Liver (tissue), 9 donors: Measurements from ENCODE around the gene EMILIN3. TPM values are rescaled to one million over a fixed set of nuclear protein-coding genes. Genes with fewer than 3 reads are reported as not detected.

Source experiments
- DNase-seq: peaks from one replicate; pipeline ENCODE4 v3.0.0-alpha.2; 2017; ENCODE audit warnings: low spot score
- H3K27ac ChIP-seq, 2 donors: one replicate each; pipeline ENCODE4 v1.7.0; 2013; ENCODE audit warnings: inconsistent platforms in 2 of 2, low read length in 2 of 2, control low read depth in 1 of 2, low read depth in 1 of 2, mild to moderate bottlenecking in 1 of 2
- H3K27me3 ChIP-seq, 4 donors: one replicate each; pipeline versions ENCODE4 v1.6.1 to v1.7.0; 2013; ENCODE audit warnings: low read length in 3 of 4, inconsistent platforms in 1 of 4, mild to moderate bottlenecking in 1 of 4, moderate library complexity in 1 of 4; ENCODE audit not compliant: control insufficient read depth in 4 of 4, insufficient read depth in 4 of 4
- H3K36me3 ChIP-seq, 4 donors: one replicate each; pipeline versions ENCODE4 v1.6.1 to v1.7.0; 2013; ENCODE audit warnings: low read length in 3 of 4, mild to moderate bottlenecking in 3 of 4, low read depth in 1 of 4, moderate library complexity in 1 of 4; ENCODE audit not compliant: control insufficient read depth in 4 of 4, insufficient read depth in 3 of 4
- H3K4me1 ChIP-seq, 4 donors: one replicate each; pipeline versions ENCODE4 v1.6.1 to v1.7.0; 2013; ENCODE audit warnings: low read length in 3 of 4, mild to moderate bottlenecking in 3 of 4, moderate library complexity in 1 of 4; ENCODE audit not compliant: control insufficient read depth in 4 of 4, insufficient read depth in 4 of 4
- H3K4me3 ChIP-seq, 3 donors: one replicate each; pipeline versions ENCODE4 v1.6.1 to v1.7.0; 2013; ENCODE audit warnings: low read length in 3 of 3, control low read depth in 1 of 3, low read depth in 1 of 3, mild to moderate bottlenecking in 1 of 3
- H3K9ac ChIP-seq, 2 donors: one replicate each; pipeline ENCODE4 v1.7.0; 2013; ENCODE audit warnings: low read length in 2 of 2, mild to moderate bottlenecking in 2 of 2, moderate library complexity in 2 of 2, control low read depth in 1 of 2, low read depth in 1 of 2
- H3K9me3 ChIP-seq, 4 donors: one replicate each; pipeline versions ENCODE4 v1.6.1 to v1.7.0; 2013; ENCODE audit warnings: low read length in 3 of 4; ENCODE audit not compliant: control insufficient read depth in 4 of 4
- ATF3 ChIP-seq: IDR thresholded peaks from 2 replicates; pipeline ENCODE4 v1.6.1; 2016; ENCODE audit warnings: antibody characterized with exemption
- CTCF ChIP-seq: fragments of 150-350 bp; IDR thresholded peaks from 2 replicates; pipeline ENCODE4 v1.5.1; 2017; ENCODE audit warnings: improper control_type of control experiment, low read depth, low read length; ENCODE audit not compliant: missing input control
- EGR1 ChIP-seq, 2 donors: IDR thresholded peaks; 2 replicates each; pipeline ENCODE4 v1.6.1; 2016 to 2018; ENCODE audit warnings: antibody characterized with exemption in 2 of 2, low read depth in 2 of 2
- FOXA1 ChIP-seq: IDR thresholded peaks from 2 replicates; pipeline ENCODE4 v1.6.1; 2016; ENCODE audit warnings: antibody characterized with exemption
- FOXA2 ChIP-seq: IDR thresholded peaks from 2 replicates; pipeline ENCODE4 v1.6.1; 2016; ENCODE audit warnings: antibody characterized with exemption
- GABPA ChIP-seq, 2 donors: IDR thresholded peaks in 1 of 2; conservative IDR thresholded peaks in 1 of 2; 2 replicates each; pipeline ENCODE4 v1.6.1; 2016; ENCODE audit warnings: antibody characterized with exemption in 2 of 2, mild to moderate bottlenecking in 1 of 2, moderate library complexity in 1 of 2
- HNF4A ChIP-seq, 2 donors: conservative IDR thresholded peaks; 2 replicates each; pipeline ENCODE4 v1.6.1; 2016; ENCODE audit warnings: antibody characterized with exemption in 2 of 2, mild to moderate bottlenecking in 2 of 2
- HNF4G ChIP-seq: IDR thresholded peaks from 2 replicates; pipeline ENCODE4 v1.6.1; 2016; ENCODE audit warnings: antibody characterized with exemption
- JUND ChIP-seq, 2 donors: IDR thresholded peaks; 2 replicates each; pipeline ENCODE4 v1.6.1; 2016; ENCODE audit warnings: antibody characterized with exemption in 2 of 2
- NR2F2 ChIP-seq: IDR thresholded peaks from 2 replicates; pipeline ENCODE4 v1.6.1; 2016; ENCODE audit warnings: antibody characterized with exemption
- RAD21 ChIP-seq, 2 donors: IDR thresholded peaks; 2 replicates each; pipeline ENCODE4 v1.6.1; 2016; ENCODE audit warnings: antibody characterized with exemption in 2 of 2, mild to moderate bottlenecking in 2 of 2
- REST ChIP-seq: IDR thresholded peaks from 2 replicates; pipeline ENCODE4 v1.6.1; 2016; ENCODE audit warnings: antibody characterized with exemption, mild to moderate bottlenecking
- RXRA ChIP-seq, 2 donors: IDR thresholded peaks; 2 replicates each; pipeline ENCODE4 v1.6.1; 2017 to 2018; ENCODE audit warnings: antibody characterized with exemption in 2 of 2, mild to moderate bottlenecking in 1 of 2
- SP1 ChIP-seq: IDR thresholded peaks from 2 replicates; pipeline ENCODE4 v1.6.1; 2018; ENCODE audit warnings: antibody characterized with exemption, mild to moderate bottlenecking
- TAF1 ChIP-seq: conservative IDR thresholded peaks from 2 replicates; pipeline ENCODE4 v1.6.1; 2016; ENCODE audit warnings: antibody characterized with exemption, mild to moderate bottlenecking
- YY1 ChIP-seq: IDR thresholded peaks from 2 replicates; pipeline ENCODE4 v1.6.1; 2016; ENCODE audit warnings: antibody characterized with exemption, mild to moderate bottlenecking
- WGBS: extraction: QIAGEN DNeasy Blood & Tissue Kit; methylation state at CpG from one replicate; pipeline ENCODE4 v1.1.7; 2013; 5-methylcytosine and 5-hydroxymethylcytosine counted together
- polyA plus RNA-seq, 2 donors: library from polyadenylated mRNA; stranded (reverse) in 1 of 2; unstranded in 1 of 2; fragments of 200-250 nt in 1 of 2; fragments of >200 nt in 1 of 2; fragmentation: Nextera tagmentation in 1 of 2; extraction: Ambion mirVana in 1 of 2; gene quantifications; one replicate each; pipeline versions ENCODE4 v1.2.1 to v1.2.3, GENCODE V29; 2013 to 2015
- total RNA-seq, 2 donors: library from RNA; depleted of rRNA; stranded (reverse); fragments of >200 nt; gene quantifications; one replicate each; pipeline ENCODE4 v1.2.3, GENCODE V29; 2014
- TF ChIP-seq, protein P1 (sequence below): IDR thresholded peaks from 2 replicates; pipeline ENCODE4 v1.6.1; 2016; ENCODE audit warnings: antibody characterized with exemption
- TF ChIP-seq, protein P2 (sequence below): IDR thresholded peaks from 2 replicates; pipeline ENCODE4 v1.6.1; 2016; ENCODE audit warnings: antibody characterized with exemption
- donor health status: healthy.
- donor health status: healthy.
- donor health status: healthy.
- donor health status: healthy.
- donor health status: healthy.

The EMILIN3 gene
- total and polyA plus RNA-seq, 4 donors = 0.05 to 0.79 (median 0.17) TPM; not detected in 1

DNA sequence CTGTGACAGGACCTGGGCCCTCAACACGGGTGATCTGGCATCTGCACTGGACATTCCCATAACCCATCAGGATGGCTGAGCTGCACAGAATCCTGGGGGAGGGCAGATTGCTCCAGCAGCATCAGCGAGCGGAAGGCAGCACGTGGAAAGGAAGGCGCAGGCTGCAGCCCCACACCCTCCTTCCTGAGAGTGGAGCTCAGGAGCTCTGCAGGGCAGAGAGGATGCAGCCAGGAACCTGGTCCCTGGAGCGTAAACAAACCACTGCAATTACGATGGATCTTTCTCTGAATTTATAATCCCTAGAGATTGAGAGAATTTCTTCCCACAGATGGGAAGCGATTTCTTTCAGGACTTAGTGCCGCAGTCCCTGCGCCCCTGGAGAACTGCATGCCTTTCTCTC, 39.7 kb upstream of the EMILIN3 start (continued):
- no peak for TF ChIP-seq ATF3
- TF ChIP-seq CTCF = no peak

- H3K4me1 ChIP-seq = no peaks in the 10 kb centered on the region
- H3K27me3 ChIP-seq = no peaks in the 10 kb centered on the region
- H3K36me3 ChIP-seq = peaks cover 7 to 64% (median 28%) of the 10 kb centered on the region in 4 donors
- no peak for TF ChIP-seq HNF4A (conservative IDR thresholded peaks at IDR 0.05)
- no peak for TF ChIP-seq GABPA (IDR thresholded peaks at IDR 0.05 in 1 of 2, conservative IDR thresholded peaks at IDR 0.05 in 1 of 2)
- no peak for TF ChIP-seq JUND (IDR thresholded peaks at IDR 0.05)
- no peaks in the 10 kb centered on the region for H3K9me3 ChIP-seq
- H3K9ac ChIP-seq = no peak overlapping the region
- WGBS = 88% methylated on average over 3 of the region's 3 CpGs
- no peak for DNase-seq
- H3K27ac ChIP-seq = no peak overlapping the region
- H3K4me3 ChIP-seq = no peak overlapping the region
These were observed 38.8 kb upstream of the EMILIN3 start for GRCh38 chr20:41405436-41405835.

DNA sequence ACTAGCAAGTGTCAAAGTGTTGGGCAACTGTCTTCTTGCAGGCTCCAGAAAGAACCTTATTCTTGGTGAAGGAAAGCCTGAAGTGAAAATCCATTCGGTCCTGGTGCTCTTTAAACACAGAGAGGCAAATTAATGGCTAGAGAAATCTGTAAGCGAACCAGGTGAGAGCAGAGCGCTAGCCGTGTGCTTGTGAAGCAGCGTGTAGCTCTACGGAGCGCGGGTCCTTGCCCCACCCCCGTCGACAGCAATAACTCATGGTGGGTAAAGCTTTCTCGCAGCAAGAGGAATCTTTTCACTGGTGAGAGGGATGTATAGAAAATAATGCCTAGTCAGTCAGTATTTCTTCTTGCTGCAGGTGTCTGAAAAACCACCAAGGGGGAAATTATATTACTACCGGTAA, 37.0 kb upstream of the EMILIN3 start:
- H3K4me3 ChIP-seq = no peak overlapping the region
- no peak overlapping the region for H3K9ac ChIP-seq
- TF ChIP-seq TAF1 (no peak), RAD21 (IDR thresholded peaks at IDR 0.05) (no peak), GABPA (IDR thresholded peaks at IDR 0.05 in 1 of 2, conservative IDR thresholded peaks at IDR 0.05 in 1 of 2) (no peak), NR2F2 (no peak), HNF4G (no peak), FOXA1 (no peak), EGR1 (IDR thresholded peaks at IDR 0.05; ENCODE audit: low read depth in 2 of 2) (no peak), REST (no peak), SP1 (no peak), ATF3 (no peak), HNF4A (conservative IDR thresholded peaks at IDR 0.05) (no peak), FOXA2 (no peak), CTCF (no peak), RXRA (IDR thresholded peaks at IDR 0.05) (no peak), YY1 (no peak), JUND (IDR thresholded peaks at IDR 0.05) (no peak)
- TF ChIP-seq, protein P1, sequence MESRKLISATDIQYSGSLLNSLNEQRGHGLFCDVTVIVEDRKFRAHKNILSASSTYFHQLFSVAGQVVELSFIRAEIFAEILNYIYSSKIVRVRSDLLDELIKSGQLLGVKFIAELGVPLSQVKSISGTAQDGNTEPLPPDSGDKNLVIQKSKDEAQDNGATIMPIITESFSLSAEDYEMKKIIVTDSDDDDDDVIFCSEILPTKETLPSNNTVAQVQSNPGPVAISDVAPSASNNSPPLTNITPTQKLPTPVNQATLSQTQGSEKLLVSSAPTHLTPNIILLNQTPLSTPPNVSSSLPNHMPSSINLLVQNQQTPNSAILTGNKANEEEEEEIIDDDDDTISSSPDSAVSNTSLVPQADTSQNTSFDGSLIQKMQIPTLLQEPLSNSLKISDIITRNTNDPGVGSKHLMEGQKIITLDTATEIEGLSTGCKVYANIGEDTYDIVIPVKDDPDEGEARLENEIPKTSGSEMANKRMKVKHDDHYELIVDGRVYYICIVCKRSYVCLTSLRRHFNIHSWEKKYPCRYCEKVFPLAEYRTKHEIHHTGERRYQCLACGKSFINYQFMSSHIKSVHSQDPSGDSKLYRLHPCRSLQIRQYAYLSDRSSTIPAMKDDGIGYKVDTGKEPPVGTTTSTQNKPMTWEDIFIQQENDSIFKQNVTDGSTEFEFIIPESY = no peak
- TF ChIP-seq, protein P2, sequence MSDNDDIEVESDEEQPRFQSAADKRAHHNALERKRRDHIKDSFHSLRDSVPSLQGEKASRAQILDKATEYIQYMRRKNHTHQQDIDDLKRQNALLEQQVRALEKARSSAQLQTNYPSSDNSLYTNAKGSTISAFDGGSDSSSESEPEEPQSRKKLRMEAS = no peak
- WGBS = 95% methylated on average over 12 of the region's 12 CpGs
- DNase-seq = no peak
- no peaks in the 10 kb centered on the region for H3K27me3 ChIP-seq
- no peak overlapping the region for H3K27ac ChIP-seq
- no peaks in the 10 kb centered on the region for H3K4me1 ChIP-seq
- H3K36me3 ChIP-seq = peaks cover 5 to 45% (median 22%) of the 10 kb centered on the region in 4 donors
- H3K9me3 ChIP-seq = no peaks in the 10 kb centered on the region
